Liver (tissue), 9 donors: ENCODE results near the gene CCDC178. TPM values are rescaled to one million over a fixed set of nuclear protein-coding genes. Genes with fewer than 3 reads are reported as not detected.

Experiments
- DNase-seq: peaks from one replicate; pipeline ENCODE4 v3.0.0-alpha.2; 2017; ENCODE audit warnings: low spot score
- H3K27ac ChIP-seq, 2 donors: one replicate each; pipeline ENCODE4 v1.7.0; 2013; ENCODE audit warnings: inconsistent platforms in 2 of 2, low read length in 2 of 2, control low read depth in 1 of 2, low read depth in 1 of 2, mild to moderate bottlenecking in 1 of 2
- H3K27me3 ChIP-seq, 4 donors: one replicate each; pipeline versions ENCODE4 v1.6.1 to v1.7.0; 2013; ENCODE audit warnings: low read length in 3 of 4, inconsistent platforms in 1 of 4, mild to moderate bottlenecking in 1 of 4, moderate library complexity in 1 of 4; ENCODE audit not compliant: control insufficient read depth in 4 of 4, insufficient read depth in 4 of 4
- H3K36me3 ChIP-seq, 4 donors: one replicate each; pipeline versions ENCODE4 v1.6.1 to v1.7.0; 2013; ENCODE audit warnings: low read length in 3 of 4, mild to moderate bottlenecking in 3 of 4, low read depth in 1 of 4, moderate library complexity in 1 of 4; ENCODE audit not compliant: control insufficient read depth in 4 of 4, insufficient read depth in 3 of 4
- H3K4me1 ChIP-seq, 4 donors: one replicate each; pipeline versions ENCODE4 v1.6.1 to v1.7.0; 2013; ENCODE audit warnings: low read length in 3 of 4, mild to moderate bottlenecking in 3 of 4, moderate library complexity in 1 of 4; ENCODE audit not compliant: control insufficient read depth in 4 of 4, insufficient read depth in 4 of 4
- H3K4me3 ChIP-seq, 3 donors: one replicate each; pipeline versions ENCODE4 v1.6.1 to v1.7.0; 2013; ENCODE audit warnings: low read length in 3 of 3, control low read depth in 1 of 3, low read depth in 1 of 3, mild to moderate bottlenecking in 1 of 3
- H3K9ac ChIP-seq, 2 donors: one replicate each; pipeline ENCODE4 v1.7.0; 2013; ENCODE audit warnings: low read length in 2 of 2, mild to moderate bottlenecking in 2 of 2, moderate library complexity in 2 of 2, control low read depth in 1 of 2, low read depth in 1 of 2
- H3K9me3 ChIP-seq, 4 donors: one replicate each; pipeline versions ENCODE4 v1.6.1 to v1.7.0; 2013; ENCODE audit warnings: low read length in 3 of 4; ENCODE audit not compliant: control insufficient read depth in 4 of 4
- ATF3 ChIP-seq: IDR thresholded peaks from 2 replicates; pipeline ENCODE4 v1.6.1; 2016; ENCODE audit warnings: antibody characterized with exemption
- CTCF ChIP-seq: fragments of 150-350 bp; IDR thresholded peaks from 2 replicates; pipeline ENCODE4 v1.5.1; 2017; ENCODE audit warnings: improper control_type of control experiment, low read depth, low read length; ENCODE audit not compliant: missing input control
- EGR1 ChIP-seq, 2 donors: IDR thresholded peaks; 2 replicates each; pipeline ENCODE4 v1.6.1; 2016 to 2018; ENCODE audit warnings: antibody characterized with exemption in 2 of 2, low read depth in 2 of 2
- FOXA2 ChIP-seq: IDR thresholded peaks from 2 replicates; pipeline ENCODE4 v1.6.1; 2016; ENCODE audit warnings: antibody characterized with exemption
- GABPA ChIP-seq, 2 donors: IDR thresholded peaks in 1 of 2; conservative IDR thresholded peaks in 1 of 2; 2 replicates each; pipeline ENCODE4 v1.6.1; 2016; ENCODE audit warnings: antibody characterized with exemption in 2 of 2, mild to moderate bottlenecking in 1 of 2, moderate library complexity in 1 of 2
- HNF4A ChIP-seq, 2 donors: conservative IDR thresholded peaks; 2 replicates each; pipeline ENCODE4 v1.6.1; 2016; ENCODE audit warnings: antibody characterized with exemption in 2 of 2, mild to moderate bottlenecking in 2 of 2
- HNF4G ChIP-seq: IDR thresholded peaks from 2 replicates; pipeline ENCODE4 v1.6.1; 2016; ENCODE audit warnings: antibody characterized with exemption
- JUND ChIP-seq, 2 donors: IDR thresholded peaks; 2 replicates each; pipeline ENCODE4 v1.6.1; 2016; ENCODE audit warnings: antibody characterized with exemption in 2 of 2
- MAX ChIP-seq: IDR thresholded peaks from 2 replicates; pipeline ENCODE4 v1.6.1; 2016; ENCODE audit warnings: antibody characterized with exemption
- NR2F2 ChIP-seq: IDR thresholded peaks from 2 replicates; pipeline ENCODE4 v1.6.1; 2016; ENCODE audit warnings: antibody characterized with exemption
- REST ChIP-seq: IDR thresholded peaks from 2 replicates; pipeline ENCODE4 v1.6.1; 2016; ENCODE audit warnings: antibody characterized with exemption, mild to moderate bottlenecking
- RXRA ChIP-seq, 2 donors: IDR thresholded peaks; 2 replicates each; pipeline ENCODE4 v1.6.1; 2017 to 2018; ENCODE audit warnings: antibody characterized with exemption in 2 of 2, mild to moderate bottlenecking in 1 of 2
- SP1 ChIP-seq: IDR thresholded peaks from 2 replicates; pipeline ENCODE4 v1.6.1; 2018; ENCODE audit warnings: antibody characterized with exemption, mild to moderate bottlenecking
- TAF1 ChIP-seq: conservative IDR thresholded peaks from 2 replicates; pipeline ENCODE4 v1.6.1; 2016; ENCODE audit warnings: antibody characterized with exemption, mild to moderate bottlenecking
- YY1 ChIP-seq: IDR thresholded peaks from 2 replicates; pipeline ENCODE4 v1.6.1; 2016; ENCODE audit warnings: antibody characterized with exemption, mild to moderate bottlenecking
- ZBTB33 ChIP-seq: IDR thresholded peaks from 2 replicates; pipeline ENCODE4 v1.6.1; 2016; ENCODE audit warnings: antibody characterized with exemption
- WGBS: extraction: QIAGEN DNeasy Blood & Tissue Kit; methylation state at CpG from one replicate; pipeline ENCODE4 v1.1.7; 2013; 5-methylcytosine and 5-hydroxymethylcytosine counted together
- polyA plus RNA-seq, 2 donors: library from polyadenylated mRNA; stranded (reverse) in 1 of 2; unstranded in 1 of 2; fragments of 200-250 nt in 1 of 2; fragments of >200 nt in 1 of 2; fragmentation: Nextera tagmentation in 1 of 2; extraction: Ambion mirVana in 1 of 2; gene quantifications; one replicate each; pipeline versions ENCODE4 v1.2.1 to v1.2.3, GENCODE V29; 2013 to 2015
- total RNA-seq, 2 donors: library from RNA; depleted of rRNA; stranded (reverse); fragments of >200 nt; gene quantifications; one replicate each; pipeline ENCODE4 v1.2.3, GENCODE V29; 2014
- donor health status: healthy.
- donor health status: healthy.
- donor health status: healthy.
- donor health status: healthy.
- donor health status: healthy.

Gene CCDC178
- total and polyA plus RNA-seq, 4 donors, result not detected

GRCh38 chr18:33010149-33010548 is 430.4 kb downstream of the CCDC178 start:
- Histone ChIP-seq H3K36me3 (no peaks in the 10 kb centered on the region), H3K27me3 (no peaks in the 10 kb centered on the region), H3K4me1 (no peaks in the 10 kb centered on the region), H3K4me3 (no peak overlapping the region), H3K9ac (no peak overlapping the region), H3K27ac (no peak overlapping the region), H3K9me3 (no peaks in the 10 kb centered on the region)
- TF ChIP-seq FOXA2, result no peak
- no peak for TF ChIP-seq GABPA (IDR thresholded peaks at IDR 0.05 in 1 of 2, conservative IDR thresholded peaks at IDR 0.05 in 1 of 2)
- TF ChIP-seq RXRA (IDR thresholded peaks at IDR 0.05), result no peak
- 51% methylated on average over 2 of the region's 2 CpGs for WGBS
- no peak for DNase-seq

GRCh38 chr18:32998921-32999320 is 441.6 kb downstream of the CCDC178 start:
- 68% methylated on average over 1 of the region's 1 CpG for WGBS
- no peak for TF ChIP-seq JUND (IDR thresholded peaks at IDR 0.05)
- TF ChIP-seq HNF4A (conservative IDR thresholded peaks at IDR 0.05), result no peak
- TF ChIP-seq HNF4G, result no peak
- TF ChIP-seq EGR1 (IDR thresholded peaks at IDR 0.05; ENCODE audit: low read depth in 2 of 2), result no peak
- no peak for TF ChIP-seq ZBTB33
- no peak for TF ChIP-seq SP1
- no peak for DNase-seq

GRCh38 chr18:32998285-32998684 is 442.2 kb downstream of the CCDC178 start:
- Histone ChIP-seq H3K36me3 (no peaks in the 10 kb centered on the region), H3K9ac (no peak overlapping the region), H3K27ac (no peak overlapping the region), H3K4me1 (no peaks in the 10 kb centered on the region), H3K9me3 (no peaks in the 10 kb centered on the region), H3K4me3 (no peak overlapping the region), H3K27me3 (no peaks in the 10 kb centered on the region)
- WGBS, result 49% methylated on average over 3 of the region's 3 CpGs
- TF ChIP-seq CTCF, result no peak
- no peak for TF ChIP-seq REST
- TF ChIP-seq FOXA2, result no peak
- no peak for TF ChIP-seq MAX
- TF ChIP-seq SP1, result no peak
- TF ChIP-seq ZBTB33, result no peak
- no peak for TF ChIP-seq ATF3
- no peak for TF ChIP-seq NR2F2
- no peak for TF ChIP-seq HNF4A (conservative IDR thresholded peaks at IDR 0.05)
- TF ChIP-seq RXRA (IDR thresholded peaks at IDR 0.05), result no peak
- TF ChIP-seq YY1, result no peak
- TF ChIP-seq HNF4G, result no peak
- no peak for TF ChIP-seq JUND (IDR thresholded peaks at IDR 0.05)
- no peak for TF ChIP-seq TAF1
- no peak for TF ChIP-seq EGR1 (IDR thresholded peaks at IDR 0.05; ENCODE audit: low read depth in 2 of 2)
- no peak for DNase-seq

More at GRCh38 chr18:32998921-32999320, 441.6 kb downstream of the CCDC178 start:
- no peaks in the 10 kb centered on the region for H3K27me3 ChIP-seq
- no peak overlapping the region for H3K27ac ChIP-seq
- H3K9me3 ChIP-seq, result no peaks in the 10 kb centered on the region
- H3K9ac ChIP-seq, result no peak overlapping the region
- H3K36me3 ChIP-seq, result no peaks in the 10 kb centered on the region
- H3K4me1 ChIP-seq, result no peaks in the 10 kb centered on the region
- no peak overlapping the region for H3K4me3 ChIP-seq
